NCI-H748 treated with DMSO at 0.1 percent for 48 hours (cell line): ENCODE data around the gene PPDPF.
A peak's percentile ranks its signal among the peaks of the same experiment; 100 is the strongest.

ENCODE experiments used
- DNase-seq: peaks from one replicate; lab custom pipeline; 2025; lab: John Stamatoyannopoulos, UW

The PPDPF gene

GRCh38 chr20:63522091-63522868 is 1.7 kb downstream of the PPDPF start:
- no peak for DNase-seq

GRCh38 chr20:63522981-63523611 is 2.5 kb downstream of the PPDPF start:
- DNase-seq = no peak

- DNase-seq = no peak
Measured at GRCh38 chr20:63525185-63525584, 4.6 kb downstream of the PPDPF start.

GRCh38 chr20:63525971-63526370 is 5.4 kb downstream of the PPDPF start:
- no peak for DNase-seq

- DNase-seq = no peak
Measured at GRCh38 chr20:63527184-63527583, 6.6 kb downstream of the PPDPF start.

GRCh38 chr20:63529180-63529860 is 8.8 kb downstream of the PPDPF start:
- DNase-seq = no peak

GRCh38 chr20:63529861-63530787 is 9.6 kb downstream of the PPDPF start:
- no peak for DNase-seq

- no peak for DNase-seq
Measured at GRCh38 chr20:63530788-63531160, 10.2 kb downstream of the PPDPF start.

- DNase-seq = no peak
Measured at GRCh38 chr20:63531686-63532448, 11.3 kb downstream of the PPDPF start.

- DNase-seq = no peak
Measured at GRCh38 chr20:63532449-63532971, 11.9 kb downstream of the PPDPF start.

GRCh38 chr20:63533388-63533787 is 12.8 kb downstream of the PPDPF start:
- no peak for DNase-seq

GRCh38 chr20:63533871-63534393 is 13.4 kb downstream of the PPDPF start:
- no peak for DNase-seq

GRCh38 chr20:63534427-63534830 is 13.9 kb downstream of the PPDPF start:
- no peak for DNase-seq

GRCh38 chr20:63534831-63535651 is 14.5 kb downstream of the PPDPF start:
- DNase-seq = no peak

- DNase-seq = no peak
Measured at GRCh38 chr20:63536241-63536977, 15.8 kb downstream of the PPDPF start.

GRCh38 chr20:63536997-63537524 is 16.5 kb downstream of the PPDPF start, which contains the start of gene PTK6:
PTK6 (minus strand) TSS chr20:63537376; CDS start chr20:63537314, 62 bp downstream.
- no peak for DNase-seq

- DNase-seq = peak; percentile 12
Measured at GRCh38 chr20:63537525-63538203, 17.1 kb downstream of the PPDPF start.
